ENCODE results near the gene RAB8A. TPM values are rescaled to one million over a fixed set of nuclear protein-coding genes. Genes with fewer than 3 reads are reported as not detected.
A peak's percentile ranks its signal among the peaks of the same experiment; 100 is the strongest.

RAB8A gene
- total and polyA plus RNA-seq, 9 of the 15 experiments (the other 6 are each of a cell fraction or from before 2014, with no cell fraction given): 11.2 to 102 (median 53.2) TPM

DNA sequence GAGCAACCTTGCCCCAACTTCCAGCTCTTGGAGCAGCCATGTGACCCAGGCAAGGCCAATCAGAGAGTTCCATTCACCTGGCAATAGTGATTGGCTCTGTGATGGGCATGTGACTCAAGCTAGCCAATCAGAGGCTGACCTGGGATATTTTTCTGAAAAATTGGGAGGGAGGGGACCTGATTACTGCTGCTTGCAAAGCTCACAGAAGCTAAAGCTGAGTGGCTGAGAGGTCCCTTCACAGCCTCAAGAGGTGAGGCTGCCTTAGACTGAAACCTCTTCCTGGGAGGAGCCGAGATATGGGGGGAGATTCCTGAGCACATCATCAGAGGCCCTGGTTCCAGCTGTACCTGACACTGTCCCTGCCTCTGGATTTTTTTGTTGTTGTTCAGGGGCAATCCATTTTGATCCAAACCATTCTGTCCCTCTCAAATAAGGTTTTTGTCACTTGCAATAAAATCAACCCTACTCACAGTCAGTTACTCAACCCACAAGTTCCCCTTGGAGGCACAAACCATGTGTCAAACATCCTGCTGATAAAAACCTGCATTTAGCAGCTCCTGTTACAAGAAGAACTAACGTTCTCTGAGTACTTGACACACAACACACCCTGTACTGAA is 56.9 kb downstream of the RAB8A start (continued):
- TF ChIP-seq, protein P1, sequence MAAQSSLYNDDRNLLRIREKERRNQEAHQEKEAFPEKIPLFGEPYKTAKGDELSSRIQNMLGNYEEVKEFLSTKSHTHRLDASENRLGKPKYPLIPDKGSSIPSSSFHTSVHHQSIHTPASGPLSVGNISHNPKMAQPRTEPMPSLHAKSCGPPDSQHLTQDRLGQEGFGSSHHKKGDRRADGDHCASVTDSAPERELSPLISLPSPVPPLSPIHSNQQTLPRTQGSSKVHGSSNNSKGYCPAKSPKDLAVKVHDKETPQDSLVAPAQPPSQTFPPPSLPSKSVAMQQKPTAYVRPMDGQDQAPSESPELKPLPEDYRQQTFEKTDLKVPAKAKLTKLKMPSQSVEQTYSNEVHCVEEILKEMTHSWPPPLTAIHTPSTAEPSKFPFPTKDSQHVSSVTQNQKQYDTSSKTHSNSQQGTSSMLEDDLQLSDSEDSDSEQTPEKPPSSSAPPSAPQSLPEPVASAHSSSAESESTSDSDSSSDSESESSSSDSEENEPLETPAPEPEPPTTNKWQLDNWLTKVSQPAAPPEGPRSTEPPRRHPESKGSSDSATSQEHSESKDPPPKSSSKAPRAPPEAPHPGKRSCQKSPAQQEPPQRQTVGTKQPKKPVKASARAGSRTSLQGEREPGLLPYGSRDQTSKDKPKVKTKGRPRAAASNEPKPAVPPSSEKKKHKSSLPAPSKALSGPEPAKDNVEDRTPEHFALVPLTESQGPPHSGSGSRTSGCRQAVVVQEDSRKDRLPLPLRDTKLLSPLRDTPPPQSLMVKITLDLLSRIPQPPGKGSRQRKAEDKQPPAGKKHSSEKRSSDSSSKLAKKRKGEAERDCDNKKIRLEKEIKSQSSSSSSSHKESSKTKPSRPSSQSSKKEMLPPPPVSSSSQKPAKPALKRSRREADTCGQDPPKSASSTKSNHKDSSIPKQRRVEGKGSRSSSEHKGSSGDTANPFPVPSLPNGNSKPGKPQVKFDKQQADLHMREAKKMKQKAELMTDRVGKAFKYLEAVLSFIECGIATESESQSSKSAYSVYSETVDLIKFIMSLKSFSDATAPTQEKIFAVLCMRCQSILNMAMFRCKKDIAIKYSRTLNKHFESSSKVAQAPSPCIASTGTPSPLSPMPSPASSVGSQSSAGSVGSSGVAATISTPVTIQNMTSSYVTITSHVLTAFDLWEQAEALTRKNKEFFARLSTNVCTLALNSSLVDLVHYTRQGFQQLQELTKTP (IDR thresholded peaks at IDR 0.05; ENCODE audit: low read depth in 1 of 2, partially characterized antibody in 2 of 2): no peak
- TF ChIP-seq KLF13 (tag; IDR thresholded peaks at IDR 0.05; ENCODE audit: borderline replicate concordance, low read depth) (no peak), ZNF436 (CRISPR knock-in tag; IDR thresholded peaks at IDR 0.05) (no peak), CUX1 (CRISPR knock-in tag; IDR thresholded peaks at IDR 0.05) (no peak), BRD4 (IDR thresholded peaks at IDR 0.05) (no peak), LCOR (CRISPR knock-in tag; IDR thresholded peaks at IDR 0.05) (no peak), IFI16 (CRISPR knock-in tag; IDR thresholded peaks at IDR 0.05) (no peak), DIDO1 (tag; IDR thresholded peaks at IDR 0.05; ENCODE audit: low read depth) (no peak)
- TF ChIP-seq, protein P2, sequence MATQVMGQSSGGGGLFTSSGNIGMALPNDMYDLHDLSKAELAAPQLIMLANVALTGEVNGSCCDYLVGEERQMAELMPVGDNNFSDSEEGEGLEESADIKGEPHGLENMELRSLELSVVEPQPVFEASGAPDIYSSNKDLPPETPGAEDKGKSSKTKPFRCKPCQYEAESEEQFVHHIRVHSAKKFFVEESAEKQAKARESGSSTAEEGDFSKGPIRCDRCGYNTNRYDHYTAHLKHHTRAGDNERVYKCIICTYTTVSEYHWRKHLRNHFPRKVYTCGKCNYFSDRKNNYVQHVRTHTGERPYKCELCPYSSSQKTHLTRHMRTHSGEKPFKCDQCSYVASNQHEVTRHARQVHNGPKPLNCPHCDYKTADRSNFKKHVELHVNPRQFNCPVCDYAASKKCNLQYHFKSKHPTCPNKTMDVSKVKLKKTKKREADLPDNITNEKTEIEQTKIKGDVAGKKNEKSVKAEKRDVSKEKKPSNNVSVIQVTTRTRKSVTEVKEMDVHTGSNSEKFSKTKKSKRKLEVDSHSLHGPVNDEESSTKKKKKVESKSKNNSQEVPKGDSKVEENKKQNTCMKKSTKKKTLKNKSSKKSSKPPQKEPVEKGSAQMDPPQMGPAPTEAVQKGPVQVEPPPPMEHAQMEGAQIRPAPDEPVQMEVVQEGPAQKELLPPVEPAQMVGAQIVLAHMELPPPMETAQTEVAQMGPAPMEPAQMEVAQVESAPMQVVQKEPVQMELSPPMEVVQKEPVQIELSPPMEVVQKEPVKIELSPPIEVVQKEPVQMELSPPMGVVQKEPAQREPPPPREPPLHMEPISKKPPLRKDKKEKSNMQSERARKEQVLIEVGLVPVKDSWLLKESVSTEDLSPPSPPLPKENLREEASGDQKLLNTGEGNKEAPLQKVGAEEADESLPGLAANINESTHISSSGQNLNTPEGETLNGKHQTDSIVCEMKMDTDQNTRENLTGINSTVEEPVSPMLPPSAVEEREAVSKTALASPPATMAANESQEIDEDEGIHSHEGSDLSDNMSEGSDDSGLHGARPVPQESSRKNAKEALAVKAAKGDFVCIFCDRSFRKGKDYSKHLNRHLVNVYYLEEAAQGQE (IDR thresholded peaks at IDR 0.05; ENCODE audit: borderline replicate concordance): 0 out of 2 replicates have a peak, but pooled peaks have one; percentile 17
- TF ChIP-seq, protein P2 (CRISPR knock-in tag; IDR thresholded peaks at IDR 0.05; ENCODE audit: low read depth): no peak
